Neural cell (in vitro differentiated cells): Measurements from ENCODE around the gene COG7.

ENCODE experiments used
- EP300 ChIP-seq: fragments of 450-650 bp; conservative IDR thresholded peaks from 2 replicates; pipeline ENCODE4 v1.6.1; 2014; ENCODE audit warnings: antibody characterized with exemption, mild to moderate bottlenecking, moderate library complexity; ENCODE audit not compliant: poor library complexity, severe bottlenecking
- EZH2 ChIP-seq: fragments of 200-600, 300-800 bp; shearing (Covaris generic), sonication (generic); IDR thresholded peaks from 2 replicates; pipeline ENCODE4 v1.6.1; 2014; ENCODE audit warnings: antibody characterized with exemption, low read length, borderline replicate concordance, mild to moderate bottlenecking; ENCODE audit not compliant: insufficient read depth, poor library complexity, severe bottlenecking
- MXI1 ChIP-seq: fragments of 450-650 bp; conservative IDR thresholded peaks from 2 replicates; pipeline ENCODE4 v1.6.1; 2014; ENCODE audit warnings: antibody characterized with exemption, mild to moderate bottlenecking; ENCODE audit not compliant: poor library complexity, severe bottlenecking
- POLR2AphosphoS5 ChIP-seq: IDR thresholded peaks from 2 replicates; pipeline ENCODE4 v1.6.1; 2012
- RAD21 ChIP-seq: fragments of 450-650 bp; conservative IDR thresholded peaks from 2 replicates; pipeline ENCODE4 v1.6.1; 2014; ENCODE audit warnings: antibody characterized with exemption, mild to moderate bottlenecking, moderate library complexity
- TAF1 ChIP-seq: IDR thresholded peaks from 2 replicates; pipeline ENCODE4 v1.6.1; 2012; ENCODE audit warnings: low read depth
- TF ChIP-seq, protein P1 (sequence below): fragments of 450-650 bp; IDR thresholded peaks from 2 replicates; pipeline ENCODE4 v1.5.1; 2014; ENCODE audit warnings: antibody characterized with exemption, mild to moderate bottlenecking, moderate library complexity; ENCODE audit not compliant: poor library complexity, severe bottlenecking
- TF ChIP-seq, protein P2 (sequence below): IDR thresholded peaks from 2 replicates; pipeline ENCODE4 v1.6.1; 2012; ENCODE audit warnings: borderline replicate concordance

DNA sequence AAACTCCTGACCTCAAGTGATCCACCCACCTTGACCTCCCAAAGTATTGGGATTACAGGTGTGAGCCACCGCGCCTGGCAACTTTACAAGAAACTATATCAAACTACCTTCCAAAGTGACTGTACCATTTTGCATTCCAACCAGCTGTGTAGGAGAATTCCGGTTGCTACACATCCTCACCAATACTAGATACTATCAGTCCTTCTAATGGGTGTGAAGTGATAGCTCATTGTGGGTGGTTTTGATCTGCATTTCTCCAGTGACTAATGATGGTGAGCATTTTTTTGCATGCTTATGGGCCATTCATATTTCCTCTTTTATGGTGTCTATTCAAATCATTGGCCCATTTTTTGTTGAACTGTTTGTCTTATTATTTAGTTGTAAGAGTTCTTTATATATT lies 113.2 kb downstream of the COG7 start:
- no peak for TF ChIP-seq POLR2AphosphoS5
- TF ChIP-seq EZH2, result no peak
- TF ChIP-seq, protein P1, sequence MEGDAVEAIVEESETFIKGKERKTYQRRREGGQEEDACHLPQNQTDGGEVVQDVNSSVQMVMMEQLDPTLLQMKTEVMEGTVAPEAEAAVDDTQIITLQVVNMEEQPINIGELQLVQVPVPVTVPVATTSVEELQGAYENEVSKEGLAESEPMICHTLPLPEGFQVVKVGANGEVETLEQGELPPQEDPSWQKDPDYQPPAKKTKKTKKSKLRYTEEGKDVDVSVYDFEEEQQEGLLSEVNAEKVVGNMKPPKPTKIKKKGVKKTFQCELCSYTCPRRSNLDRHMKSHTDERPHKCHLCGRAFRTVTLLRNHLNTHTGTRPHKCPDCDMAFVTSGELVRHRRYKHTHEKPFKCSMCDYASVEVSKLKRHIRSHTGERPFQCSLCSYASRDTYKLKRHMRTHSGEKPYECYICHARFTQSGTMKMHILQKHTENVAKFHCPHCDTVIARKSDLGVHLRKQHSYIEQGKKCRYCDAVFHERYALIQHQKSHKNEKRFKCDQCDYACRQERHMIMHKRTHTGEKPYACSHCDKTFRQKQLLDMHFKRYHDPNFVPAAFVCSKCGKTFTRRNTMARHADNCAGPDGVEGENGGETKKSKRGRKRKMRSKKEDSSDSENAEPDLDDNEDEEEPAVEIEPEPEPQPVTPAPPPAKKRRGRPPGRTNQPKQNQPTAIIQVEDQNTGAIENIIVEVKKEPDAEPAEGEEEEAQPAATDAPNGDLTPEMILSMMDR, result no peak
- TF ChIP-seq TAF1, result no peak
- TF ChIP-seq, protein P2, sequence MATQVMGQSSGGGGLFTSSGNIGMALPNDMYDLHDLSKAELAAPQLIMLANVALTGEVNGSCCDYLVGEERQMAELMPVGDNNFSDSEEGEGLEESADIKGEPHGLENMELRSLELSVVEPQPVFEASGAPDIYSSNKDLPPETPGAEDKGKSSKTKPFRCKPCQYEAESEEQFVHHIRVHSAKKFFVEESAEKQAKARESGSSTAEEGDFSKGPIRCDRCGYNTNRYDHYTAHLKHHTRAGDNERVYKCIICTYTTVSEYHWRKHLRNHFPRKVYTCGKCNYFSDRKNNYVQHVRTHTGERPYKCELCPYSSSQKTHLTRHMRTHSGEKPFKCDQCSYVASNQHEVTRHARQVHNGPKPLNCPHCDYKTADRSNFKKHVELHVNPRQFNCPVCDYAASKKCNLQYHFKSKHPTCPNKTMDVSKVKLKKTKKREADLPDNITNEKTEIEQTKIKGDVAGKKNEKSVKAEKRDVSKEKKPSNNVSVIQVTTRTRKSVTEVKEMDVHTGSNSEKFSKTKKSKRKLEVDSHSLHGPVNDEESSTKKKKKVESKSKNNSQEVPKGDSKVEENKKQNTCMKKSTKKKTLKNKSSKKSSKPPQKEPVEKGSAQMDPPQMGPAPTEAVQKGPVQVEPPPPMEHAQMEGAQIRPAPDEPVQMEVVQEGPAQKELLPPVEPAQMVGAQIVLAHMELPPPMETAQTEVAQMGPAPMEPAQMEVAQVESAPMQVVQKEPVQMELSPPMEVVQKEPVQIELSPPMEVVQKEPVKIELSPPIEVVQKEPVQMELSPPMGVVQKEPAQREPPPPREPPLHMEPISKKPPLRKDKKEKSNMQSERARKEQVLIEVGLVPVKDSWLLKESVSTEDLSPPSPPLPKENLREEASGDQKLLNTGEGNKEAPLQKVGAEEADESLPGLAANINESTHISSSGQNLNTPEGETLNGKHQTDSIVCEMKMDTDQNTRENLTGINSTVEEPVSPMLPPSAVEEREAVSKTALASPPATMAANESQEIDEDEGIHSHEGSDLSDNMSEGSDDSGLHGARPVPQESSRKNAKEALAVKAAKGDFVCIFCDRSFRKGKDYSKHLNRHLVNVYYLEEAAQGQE, result no peak
- TF ChIP-seq MXI1, result no peak
- TF ChIP-seq EP300, result no peak
- no peak for TF ChIP-seq RAD21
